OCI-LY7 (cell line): Measurements from ENCODE around the gene NFATC3.

Experiments
- EZH2phosphoT487 ChIP-seq: fragments of 200-600 bp; sonication (generic); IDR thresholded peaks from 2 replicates; pipeline ENCODE4 v1.6.1; 2018; ENCODE audit warnings: low read depth, borderline replicate concordance, mild to moderate bottlenecking, mixed run types, antibody characterized with exemption, low read length, moderate library complexity, mixed read lengths
- TF ChIP-seq, protein P1 (sequence below): fragments of 200-600 bp; sonication (generic); conservative IDR thresholded peaks from 2 replicates; pipeline ENCODE4 v1.5.1; 2014; ENCODE audit warnings: mild to moderate bottlenecking, antibody characterized with exemption, low read length, moderate library complexity, mixed read lengths

- TF ChIP-seq, protein P1, sequence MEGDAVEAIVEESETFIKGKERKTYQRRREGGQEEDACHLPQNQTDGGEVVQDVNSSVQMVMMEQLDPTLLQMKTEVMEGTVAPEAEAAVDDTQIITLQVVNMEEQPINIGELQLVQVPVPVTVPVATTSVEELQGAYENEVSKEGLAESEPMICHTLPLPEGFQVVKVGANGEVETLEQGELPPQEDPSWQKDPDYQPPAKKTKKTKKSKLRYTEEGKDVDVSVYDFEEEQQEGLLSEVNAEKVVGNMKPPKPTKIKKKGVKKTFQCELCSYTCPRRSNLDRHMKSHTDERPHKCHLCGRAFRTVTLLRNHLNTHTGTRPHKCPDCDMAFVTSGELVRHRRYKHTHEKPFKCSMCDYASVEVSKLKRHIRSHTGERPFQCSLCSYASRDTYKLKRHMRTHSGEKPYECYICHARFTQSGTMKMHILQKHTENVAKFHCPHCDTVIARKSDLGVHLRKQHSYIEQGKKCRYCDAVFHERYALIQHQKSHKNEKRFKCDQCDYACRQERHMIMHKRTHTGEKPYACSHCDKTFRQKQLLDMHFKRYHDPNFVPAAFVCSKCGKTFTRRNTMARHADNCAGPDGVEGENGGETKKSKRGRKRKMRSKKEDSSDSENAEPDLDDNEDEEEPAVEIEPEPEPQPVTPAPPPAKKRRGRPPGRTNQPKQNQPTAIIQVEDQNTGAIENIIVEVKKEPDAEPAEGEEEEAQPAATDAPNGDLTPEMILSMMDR = no peak
- TF ChIP-seq EZH2phosphoT487 = no peak
Measured at GRCh38 chr16:68128577-68129305, 43.6 kb downstream of the NFATC3 start.
